ENCODE data around the gene ANKRD28. TPM values are rescaled to one million over a fixed set of nuclear protein-coding genes. Genes with fewer than 3 reads are reported as not detected.

Gene ANKRD28
- total RNA-seq, 1 donor from 2014 or later = 104 TPM

GRCh38 chr3:15711281-15711680 lies 86.5 kb downstream of the ANKRD28 start:
- no peak for DNase-seq (ENCODE audit: low spot score)
- TF ChIP-seq, protein P1, sequence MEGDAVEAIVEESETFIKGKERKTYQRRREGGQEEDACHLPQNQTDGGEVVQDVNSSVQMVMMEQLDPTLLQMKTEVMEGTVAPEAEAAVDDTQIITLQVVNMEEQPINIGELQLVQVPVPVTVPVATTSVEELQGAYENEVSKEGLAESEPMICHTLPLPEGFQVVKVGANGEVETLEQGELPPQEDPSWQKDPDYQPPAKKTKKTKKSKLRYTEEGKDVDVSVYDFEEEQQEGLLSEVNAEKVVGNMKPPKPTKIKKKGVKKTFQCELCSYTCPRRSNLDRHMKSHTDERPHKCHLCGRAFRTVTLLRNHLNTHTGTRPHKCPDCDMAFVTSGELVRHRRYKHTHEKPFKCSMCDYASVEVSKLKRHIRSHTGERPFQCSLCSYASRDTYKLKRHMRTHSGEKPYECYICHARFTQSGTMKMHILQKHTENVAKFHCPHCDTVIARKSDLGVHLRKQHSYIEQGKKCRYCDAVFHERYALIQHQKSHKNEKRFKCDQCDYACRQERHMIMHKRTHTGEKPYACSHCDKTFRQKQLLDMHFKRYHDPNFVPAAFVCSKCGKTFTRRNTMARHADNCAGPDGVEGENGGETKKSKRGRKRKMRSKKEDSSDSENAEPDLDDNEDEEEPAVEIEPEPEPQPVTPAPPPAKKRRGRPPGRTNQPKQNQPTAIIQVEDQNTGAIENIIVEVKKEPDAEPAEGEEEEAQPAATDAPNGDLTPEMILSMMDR (IDR thresholded peaks at IDR 0.05) = no peak
- no peaks in the 10 kb centered on the region for H3K9me3 Mint-ChIP-seq (ENCODE audit: low read depth)
- H3K4me3 Mint-ChIP-seq (ENCODE audit: unreplicated experiment) = no peak overlapping the region
- peaks cover 38% of the 10 kb centered on the region for H3K36me3 Mint-ChIP-seq (ENCODE audit: low read depth)
- H3K27me3 Mint-ChIP-seq (ENCODE audit: low read depth) = no peaks in the 10 kb centered on the region
- H3K27ac Mint-ChIP-seq (ENCODE audit: unreplicated experiment) = no peak overlapping the region
- H3K4me1 Mint-ChIP-seq (ENCODE audit: low read depth) = peaks cover 15% of the 10 kb centered on the region

DNA sequence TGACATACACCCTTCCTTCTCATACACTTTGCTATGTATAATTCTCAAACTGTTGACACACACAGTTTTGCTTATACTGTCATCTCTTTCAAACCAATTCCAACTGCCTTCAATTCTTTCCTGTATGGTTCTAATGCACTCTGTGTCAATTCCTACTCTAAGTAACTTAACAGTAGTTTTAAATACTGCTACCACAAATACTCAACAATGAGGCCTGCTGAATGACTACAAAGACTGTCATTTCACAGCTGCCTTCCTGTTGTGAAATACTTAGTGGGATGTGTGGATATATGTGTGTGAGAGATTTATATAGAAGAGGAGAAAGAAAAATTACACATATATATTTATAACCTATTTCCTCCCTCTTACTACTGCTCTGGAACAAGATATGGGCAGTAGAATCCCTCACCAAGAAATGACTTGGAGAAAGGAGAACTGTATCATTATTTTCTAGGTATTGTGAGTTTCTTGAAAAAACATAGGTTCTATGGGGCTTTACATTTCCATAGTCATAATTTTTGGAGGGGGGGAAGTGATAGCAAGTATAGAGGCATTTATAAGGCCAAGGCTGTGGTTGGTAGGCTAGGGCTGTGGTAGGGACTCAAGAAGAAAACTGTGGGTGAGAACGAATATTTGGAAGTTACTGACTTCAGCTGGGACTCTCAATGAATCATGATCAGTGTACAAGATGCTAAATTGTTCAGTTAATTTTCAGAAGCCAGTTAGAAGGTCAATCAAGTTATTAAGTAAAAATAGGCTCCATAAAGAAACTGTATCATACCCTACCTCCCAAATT lies 88.7 kb downstream of the ANKRD28 start:
- H3K27ac Mint-ChIP-seq (ENCODE audit: unreplicated experiment) = peak overlapping the region; percentile 11
- no peaks in the 10 kb centered on the region for H3K27me3 Mint-ChIP-seq (ENCODE audit: low read depth)

GRCh38 chr3:15707779-15708178 lies 90.0 kb downstream of the ANKRD28 start:
- H3K27ac Mint-ChIP-seq (ENCODE audit: unreplicated experiment) = no peak overlapping the region
- no peaks in the 10 kb centered on the region for H3K27me3 Mint-ChIP-seq (ENCODE audit: low read depth)
- peaks cover 14% of the 10 kb centered on the region for H3K4me1 Mint-ChIP-seq (ENCODE audit: low read depth)
- peaks cover 41% of the 10 kb centered on the region for H3K36me3 Mint-ChIP-seq (ENCODE audit: low read depth)
- no peak for DNase-seq (ENCODE audit: low spot score)
- no peak overlapping the region for H3K4me3 Mint-ChIP-seq (ENCODE audit: unreplicated experiment)
- TF ChIP-seq, protein P1 (IDR thresholded peaks at IDR 0.05) = no peak
- no peaks in the 10 kb centered on the region for H3K9me3 Mint-ChIP-seq (ENCODE audit: low read depth)

More for the DNA sequence above, 88.7 kb downstream of the ANKRD28 start:
- DNase-seq (ENCODE audit: low spot score) = no peak
- Mint-ChIP-seq H3K9me3 (ENCODE audit: low read depth) (no peaks in the 10 kb centered on the region), H3K36me3 (ENCODE audit: low read depth) (peaks cover 42% of the 10 kb centered on the region), H3K4me3 (ENCODE audit: unreplicated experiment) (no peak overlapping the region), H3K4me1 (ENCODE audit: low read depth) (peaks cover 14% of the 10 kb centered on the region)
- TF ChIP-seq, protein P1 (IDR thresholded peaks at IDR 0.05) = no peak

DNA sequence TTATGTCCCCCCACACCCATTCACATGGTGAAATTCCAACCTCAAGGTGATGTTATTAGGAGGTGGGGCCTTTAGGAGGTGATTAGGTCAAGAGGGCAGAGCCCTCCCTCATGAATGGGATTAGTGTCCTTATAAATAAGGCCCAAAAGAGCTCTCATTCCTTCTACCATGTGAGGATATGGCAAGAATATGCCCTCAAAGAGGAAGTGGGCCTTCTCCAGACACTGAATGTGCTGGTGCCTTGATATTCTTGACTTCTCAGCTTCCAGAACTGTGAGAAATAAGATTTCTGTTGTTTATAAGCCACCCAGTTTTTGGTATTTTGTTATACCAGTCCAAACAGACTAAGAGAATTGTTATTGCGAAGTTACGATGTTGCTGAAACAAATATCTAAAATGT lies 94.4 kb downstream of the ANKRD28 start:
- Mint-ChIP-seq H3K4me3 (ENCODE audit: unreplicated experiment) (no peak overlapping the region), H3K4me1 (ENCODE audit: low read depth) (peaks cover 3% of the 10 kb centered on the region)

GRCh38 chr3:15694628-15695027 lies 103.2 kb downstream of the ANKRD28 start:
- DNase-seq (ENCODE audit: low spot score) = no peak
- peaks cover 42% of the 10 kb centered on the region for H3K36me3 Mint-ChIP-seq (ENCODE audit: low read depth)
- no peaks in the 10 kb centered on the region for H3K9me3 Mint-ChIP-seq (ENCODE audit: low read depth)
- no peak overlapping the region for H3K4me3 Mint-ChIP-seq (ENCODE audit: unreplicated experiment)
- TF ChIP-seq, protein P1 (IDR thresholded peaks at IDR 0.05) = no peak
- H3K27me3 Mint-ChIP-seq (ENCODE audit: low read depth) = no peaks in the 10 kb centered on the region
- peaks cover 25% of the 10 kb centered on the region for H3K4me1 Mint-ChIP-seq (ENCODE audit: low read depth)
- peak overlapping the region; percentile 27 for H3K27ac Mint-ChIP-seq (ENCODE audit: unreplicated experiment)

More for the DNA sequence above, 94.4 kb downstream of the ANKRD28 start:
- no peaks in the 10 kb centered on the region for H3K27me3 Mint-ChIP-seq (ENCODE audit: low read depth)
- TF ChIP-seq, protein P1 (IDR thresholded peaks at IDR 0.05) = no peak
- no peak for DNase-seq (ENCODE audit: low spot score)
- no peaks in the 10 kb centered on the region for H3K9me3 Mint-ChIP-seq (ENCODE audit: low read depth)
- peak overlapping the region; percentile 22 for H3K27ac Mint-ChIP-seq (ENCODE audit: unreplicated experiment)
- peaks cover 31% of the 10 kb centered on the region for H3K36me3 Mint-ChIP-seq (ENCODE audit: low read depth)
